ENCODE measurements around the gene SEC63.
"Not testable (repeated sequence)": the region's sequence is repeated elsewhere in the genome, so short reads cannot be mapped to it uniquely, and the experiment has no call there.

- not testable (repeated sequence) for TF ChIP-seq POLR2AphosphoS5 (IDR thresholded peaks at IDR 0.05); CTCF (IDR thresholded peaks at IDR 0.05 in 8 of 11, conservative IDR thresholded peaks at IDR 0.05 in 3 of 11); POLR2A (IDR thresholded peaks at IDR 0.05)
Measured at GRCh38 chr6:107916961-107917360, 41.0 kb downstream of the SEC63 start.
